Measurements from ENCODE around the gene ADGRF1.

ADGRF1 gene

DNA sequence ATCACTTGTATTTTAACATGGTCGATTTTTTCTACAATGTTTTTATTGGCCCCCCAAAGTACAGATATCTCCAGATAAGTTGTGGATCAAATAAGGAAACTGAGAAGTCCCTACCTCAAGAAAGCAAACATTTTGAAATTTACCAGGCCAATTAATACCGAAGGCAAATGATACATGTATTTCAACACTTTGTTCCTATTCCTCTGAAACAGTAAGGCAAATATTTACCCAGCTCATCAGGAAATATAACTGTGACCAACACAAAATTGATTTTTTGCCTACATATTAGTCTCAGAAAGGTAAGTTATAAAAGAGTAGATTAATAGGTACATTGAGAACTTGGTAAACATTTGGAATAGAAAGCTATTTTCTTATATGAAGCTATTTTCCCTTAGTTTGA lies 69.1 kb downstream of the ADGRF1 start:
- peak; percentile 87 for FAIRE-seq

DNA sequence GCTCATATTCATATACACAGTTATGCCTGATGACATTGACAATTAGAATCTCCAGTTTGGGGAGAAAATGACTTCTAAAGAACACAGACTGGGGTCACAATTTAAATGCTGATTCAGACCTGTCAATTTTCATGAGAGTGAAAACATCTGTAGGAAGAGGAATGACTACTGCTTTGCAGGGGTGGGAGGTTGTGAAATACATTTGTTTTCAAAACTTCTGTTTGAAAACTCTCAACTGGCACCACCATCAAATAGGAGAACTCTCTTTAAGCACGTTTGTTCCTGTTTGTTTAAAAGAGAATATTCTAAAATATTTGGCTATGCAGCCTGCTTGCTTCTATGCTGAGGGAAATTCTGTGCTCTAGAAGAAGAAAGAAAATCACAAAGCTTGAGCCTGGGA lies 69.6 kb downstream of the ADGRF1 start:
- no peak for FAIRE-seq

DNA sequence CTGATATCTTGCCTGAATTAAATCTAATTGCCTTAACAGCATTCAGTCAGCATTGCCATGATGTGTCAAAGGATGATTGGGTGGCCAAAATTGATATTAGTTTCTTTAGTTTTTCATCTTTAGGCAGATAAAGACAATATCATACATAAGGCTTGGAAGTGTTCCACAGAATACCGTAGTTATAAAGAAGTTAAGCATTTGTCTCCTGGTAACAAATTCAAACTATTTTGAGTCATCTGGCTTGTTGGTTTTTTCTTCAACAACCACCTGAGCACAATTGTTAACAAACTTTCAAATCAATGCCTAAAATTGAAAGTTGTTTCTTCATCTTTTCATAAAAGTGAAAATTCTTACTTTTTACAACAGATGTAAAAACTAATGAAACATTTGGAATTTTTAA lies 72.9 kb downstream of the ADGRF1 start:
- peak; percentile 24 for FAIRE-seq

DNA sequence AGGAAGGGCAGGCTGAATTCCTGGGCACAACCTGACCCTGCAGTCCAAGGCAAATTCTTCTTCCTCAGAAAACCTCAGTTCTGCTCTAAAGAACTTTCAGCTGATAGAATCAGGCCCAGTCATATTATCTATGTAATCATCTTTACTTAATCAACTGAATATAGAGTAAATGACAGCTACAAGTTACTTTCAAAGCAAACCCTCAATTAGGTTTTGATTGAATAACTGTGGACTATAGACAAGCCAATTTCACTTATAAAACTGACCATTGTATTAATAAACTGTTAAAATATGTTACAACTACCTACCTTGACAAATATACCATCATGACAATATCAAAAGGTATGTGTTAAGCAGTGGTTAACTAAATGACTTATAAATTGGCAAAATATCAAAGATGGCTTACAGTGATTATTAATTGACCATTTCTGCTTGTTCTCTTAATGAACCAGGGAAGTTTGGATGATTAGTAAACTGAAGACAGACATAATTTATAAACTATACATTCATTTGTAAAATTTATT lies 74.2 kb downstream of the ADGRF1 start:
- FAIRE-seq, result peak; percentile 65

GRCh38 chr6:46964716-46965519 lies 77.2 kb downstream of the ADGRF1 start:
- FAIRE-seq, result no peak

DNA sequence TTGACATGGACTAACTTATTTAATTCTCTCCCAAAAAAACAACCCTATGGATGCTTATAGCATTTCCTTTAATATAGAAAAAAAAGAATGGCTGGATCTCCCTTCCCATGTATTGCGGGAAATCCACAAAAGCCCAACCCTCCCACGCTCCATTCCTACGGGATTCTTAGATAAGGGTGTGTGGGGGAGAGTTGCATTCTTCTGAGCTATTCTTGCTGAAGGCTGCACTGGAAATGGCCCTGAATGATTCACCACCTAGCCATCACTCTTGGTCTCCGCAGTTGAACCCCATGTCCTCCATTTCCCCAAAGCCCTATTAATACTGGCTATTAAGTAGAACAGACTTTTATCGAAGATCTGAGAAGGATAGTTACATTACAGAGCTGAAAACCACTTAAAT lies 78.5 kb downstream of the ADGRF1 start:
- no peak for FAIRE-seq

- no peak for FAIRE-seq
Observed at GRCh38 chr6:46963039-46963438, 79.1 kb downstream of the ADGRF1 start.

DNA sequence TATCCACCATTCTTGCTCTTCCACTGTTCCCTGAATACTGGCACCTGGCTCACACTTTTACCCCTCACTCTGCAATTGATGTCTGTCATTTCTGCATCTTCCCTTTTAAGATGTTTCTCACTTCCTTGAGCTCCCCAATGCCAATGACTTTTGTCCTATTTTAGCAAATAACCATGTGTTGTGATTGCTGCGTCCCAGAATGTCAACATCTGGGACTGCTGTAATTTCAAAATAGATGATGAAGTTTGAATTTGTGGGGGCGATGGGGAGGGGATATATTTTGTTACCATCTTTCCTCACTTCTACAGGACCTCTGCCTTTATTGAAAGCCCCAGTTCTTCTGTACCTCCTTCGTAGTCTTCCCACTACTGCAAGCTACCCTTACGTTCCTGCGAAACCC lies 80.4 kb downstream of the ADGRF1 start:
- no peak for FAIRE-seq

DNA sequence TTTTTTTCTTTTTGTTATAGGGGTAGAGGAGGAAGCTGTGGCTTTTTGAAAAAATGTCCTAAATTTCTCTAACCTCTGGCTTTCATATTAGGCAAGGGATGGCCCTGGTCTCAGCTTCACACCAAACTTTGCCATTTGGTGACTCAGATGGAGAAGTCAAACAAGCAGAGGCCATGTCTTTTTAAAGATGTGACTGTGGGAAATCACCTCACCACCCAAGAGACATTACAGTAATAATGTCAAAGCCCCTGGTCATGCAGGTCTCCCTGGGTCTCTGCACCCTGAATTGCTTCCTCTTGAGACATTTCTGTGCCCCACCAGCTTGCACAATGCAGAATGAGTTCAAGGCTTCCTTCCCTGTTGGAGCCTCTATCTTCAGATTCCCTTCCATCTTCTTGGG lies 80.9 kb downstream of the ADGRF1 start:
- no peak for FAIRE-seq

GRCh38 chr6:46959419-46959818 lies 82.7 kb downstream of the ADGRF1 start:
- FAIRE-seq, result no peak

DNA sequence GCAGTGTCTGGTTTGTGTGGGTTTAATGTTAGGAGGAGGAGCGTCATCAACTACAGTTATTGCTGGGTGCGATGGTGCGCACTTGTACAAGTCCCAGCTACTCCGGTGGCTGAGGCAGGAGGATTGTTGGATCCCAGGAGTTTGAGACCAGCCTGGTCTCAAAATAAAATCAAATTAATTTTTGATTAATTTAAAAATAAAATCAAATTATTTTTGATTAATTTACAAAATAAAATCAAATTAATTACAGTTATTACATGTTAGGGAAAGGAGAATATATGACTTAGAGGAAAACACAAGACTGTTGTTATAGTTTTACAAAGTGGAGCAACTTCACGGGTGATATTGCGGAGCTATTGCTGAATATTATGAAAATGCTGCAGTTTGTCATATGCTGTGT lies 85.7 kb downstream of the ADGRF1 start:
- no peak for FAIRE-seq

- FAIRE-seq, result no peak
Observed at GRCh38 chr6:46954837-46955451, 87.2 kb downstream of the ADGRF1 start.

DNA sequence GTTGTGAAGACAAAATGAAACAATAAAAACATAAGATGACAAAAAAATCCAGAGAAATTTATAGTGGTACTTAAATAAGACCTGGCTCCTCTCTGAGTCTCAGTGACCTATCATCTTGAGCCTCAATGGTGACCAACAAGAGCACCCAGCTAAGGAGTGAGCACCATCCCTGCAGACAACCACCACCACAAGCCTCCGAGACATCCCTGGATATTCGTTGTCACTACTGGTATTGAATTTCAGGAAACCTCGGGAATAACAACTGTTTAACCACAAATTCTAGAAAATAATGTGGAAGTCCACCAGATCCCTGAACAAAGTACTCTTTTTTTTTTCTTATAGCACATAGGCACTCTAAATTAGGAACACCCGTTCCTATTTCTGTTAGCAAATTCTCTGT lies 88.2 kb downstream of the ADGRF1 start:
- FAIRE-seq, result no peak

DNA sequence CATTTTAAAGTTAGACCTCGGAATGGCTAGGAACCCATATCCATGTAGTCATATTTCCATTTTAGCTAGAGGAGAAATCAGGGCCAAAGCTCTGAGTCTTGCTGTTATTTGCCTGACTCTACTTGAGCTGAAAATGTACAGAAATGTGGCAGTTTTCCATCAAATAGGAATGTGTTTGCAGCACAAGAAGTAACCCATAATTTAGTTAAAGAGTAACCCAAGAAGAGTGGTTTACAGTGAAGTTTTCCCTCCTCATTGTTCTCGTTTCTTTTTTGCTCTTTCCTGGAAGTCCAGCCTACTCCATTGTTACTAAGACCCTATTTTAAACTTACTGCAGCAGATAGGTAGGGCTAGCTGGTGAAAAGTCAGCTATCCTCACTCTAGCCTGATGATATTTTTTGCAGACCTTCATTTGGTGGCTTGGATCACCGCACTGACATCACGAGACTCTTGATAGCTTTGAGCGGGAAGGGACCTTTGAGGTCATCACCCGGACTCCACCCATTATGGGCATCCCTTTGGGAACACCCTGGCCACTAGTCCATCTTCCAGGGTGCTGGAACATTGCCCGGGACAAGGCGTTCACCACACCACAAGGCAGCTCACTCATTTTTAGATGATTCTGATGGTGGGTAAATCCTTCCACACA lies 92.4 kb downstream of the ADGRF1 start:
- FAIRE-seq, result no peak

GRCh38 chr6:46948699-46949098 lies 93.4 kb downstream of the ADGRF1 start:
- no peak for FAIRE-seq
